GM23338 (cell line): ENCODE data around the gene ANGPT4. TPM values are rescaled to one million over a fixed set of nuclear protein-coding genes. Genes with fewer than 3 reads are reported as not detected.

Experiments
- ATAC-seq: fragments of 200-7000 bp; cut with Tn5 transposase; 3 replicates; pipeline ENCODE4 v1.9.1; 2020
- DNase-seq: peaks from one replicate; pipeline ENCODE4 v3.0.0-alpha.2; 2015; ENCODE audit warnings: low spot score
- H2AFZ ChIP-seq: fragments of 200-600 bp; sonication (generic); 2 replicates; pipeline ENCODE4 v1.8.0; 2016; ENCODE audit warnings: antibody characterized with exemption, mild to moderate bottlenecking, moderate library complexity
- H3F3A ChIP-seq: fragments of 200-600 bp; sonication (generic); replicated peaks from 2 replicates; pipeline ENCODE4 v1.8.0; 2017; ENCODE audit warnings: antibody characterized with exemption, mixed run types, low read depth
- H3K27ac ChIP-seq: fragments of 200-600 bp; sonication (generic); 2 replicates; pipeline ENCODE4 v1.6.1; 2016; ENCODE audit warnings: low read depth
- H3K27me3 ChIP-seq: fragments of 200-600 bp; sonication (generic); 2 replicates; pipeline ENCODE4 v1.8.0; 2016; ENCODE audit warnings: mild to moderate bottlenecking, mixed run types, moderate library complexity; ENCODE audit not compliant: insufficient read depth
- H3K36me3 ChIP-seq: fragments of 200-600 bp; sonication (generic); 2 replicates; pipeline ENCODE4 v1.8.0; 2016; ENCODE audit warnings: mild to moderate bottlenecking; ENCODE audit not compliant: insufficient read depth
- H3K4me1 ChIP-seq: fragments of 200-600 bp; sonication (generic); 2 replicates; pipeline ENCODE4 v1.8.0; 2016; ENCODE audit warnings: mild to moderate bottlenecking, moderate library complexity; ENCODE audit not compliant: insufficient read depth
- H3K4me2 ChIP-seq: fragments of 200-600 bp; sonication (generic); 2 replicates; pipeline ENCODE4 v1.7.1; 2017; ENCODE audit warnings: mixed run types
- H3K4me3 ChIP-seq: fragments of 200-600 bp; sonication (generic); 2 replicates; pipeline ENCODE4 v1.6.1; 2016; ENCODE audit warnings: mixed run types
- H3K79me2 ChIP-seq: fragments of 200-600 bp; sonication (generic); replicated peaks from 2 replicates; pipeline ENCODE4 v1.8.0; 2017; ENCODE audit warnings: mild to moderate bottlenecking; ENCODE audit not compliant: insufficient read depth
- H3K9me2 ChIP-seq: fragments of 200-600 bp; sonication (generic); 2 replicates; pipeline ENCODE4 v1.8.0; 2017; ENCODE audit not compliant: insufficient read depth
- H4K20me1 ChIP-seq: fragments of 200-600 bp; sonication (generic); replicated peaks from 2 replicates; pipeline ENCODE4 v1.8.0; 2017; ENCODE audit warnings: mild to moderate bottlenecking; ENCODE audit not compliant: insufficient read depth
- H3K27ac Mint-ChIP-seq: 2 replicates; pipeline ENCODE4 v1.8.0; 2020; ENCODE audit warnings: inconsistent platforms, mild to moderate bottlenecking, moderate library complexity, mixed read lengths
- H3K27me3 Mint-ChIP-seq: 3 replicates; pipeline ENCODE4 v1.8.0; 2022; ENCODE audit warnings: low read depth, mild to moderate bottlenecking, moderate library complexity, mixed read lengths, inconsistent platforms; ENCODE audit not compliant: insufficient read depth, poor library complexity
- H3K36me3 Mint-ChIP-seq: 3 replicates; pipeline ENCODE4 v1.8.0; 2021; ENCODE audit warnings: low read depth, mild to moderate bottlenecking, inconsistent platforms, moderate library complexity, mixed read lengths
- H3K4me1 Mint-ChIP-seq: 3 replicates; pipeline ENCODE4 v1.8.0; 2020; ENCODE audit warnings: mild to moderate bottlenecking, inconsistent platforms, mixed read lengths
- H3K4me3 Mint-ChIP-seq: 3 replicates; pipeline ENCODE4 v1.8.0; 2021; ENCODE audit warnings: moderate library complexity, mild to moderate bottlenecking, inconsistent platforms, mixed read lengths
- H3K9me3 Mint-ChIP-seq: 3 replicates; pipeline ENCODE4 v1.8.0; 2020; ENCODE audit warnings: moderate library complexity, mild to moderate bottlenecking, inconsistent platforms, mixed read lengths
- CREB1 ChIP-seq: fragments of 250-450 bp; sonication (Bioruptor Pico); IDR thresholded peaks from 2 replicates; pipeline ENCODE4 v1.5.0; 2020; ENCODE audit warnings: low read depth, mild to moderate bottlenecking, moderate library complexity
- CTCF ChIP-seq, 2 experiments: fragments of 200-600 bp in 1 of 2; sonication (generic) in 1 of 2; conservative IDR thresholded peaks; 2 replicates each; pipeline versions ENCODE4 v1.5.1 to v1.6.1; 2016 to 2017; ENCODE audit warnings: antibody characterized with exemption in 2 of 2, low read depth in 2 of 2, mild to moderate bottlenecking in 2 of 2, moderate library complexity in 1 of 2
- ETS1 ChIP-seq: IDR thresholded peaks from 2 replicates; pipeline ENCODE4 v1.6.1; 2016; ENCODE audit warnings: antibody characterized with exemption
- EZH2 ChIP-seq: fragments of 200-600 bp; sonication (generic); IDR thresholded peaks from one replicate; pipeline ENCODE4 v1.8.0; 2017; ENCODE audit warnings: antibody characterized with exemption, mild to moderate bottlenecking, low read depth; ENCODE audit not compliant: unreplicated experiment
- EZH2phosphoT487 ChIP-seq: fragments of 200-600 bp; sonication (generic); IDR thresholded peaks from one replicate; pipeline ENCODE4 v1.8.1; 2018; ENCODE audit warnings: antibody characterized with exemption; ENCODE audit not compliant: unreplicated experiment
- JUNB ChIP-seq: IDR thresholded peaks from one replicate; pipeline ENCODE4 v1.6.1; 2016; ENCODE audit warnings: antibody characterized with exemption; ENCODE audit not compliant: unreplicated experiment
- NANOG ChIP-seq: IDR thresholded peaks from 2 replicates; pipeline ENCODE4 v1.6.1; 2016; ENCODE audit warnings: antibody characterized with exemption, borderline replicate concordance
- POLR2AphosphoS5 ChIP-seq: IDR thresholded peaks from 2 replicates; pipeline ENCODE4 v1.6.1; 2016; ENCODE audit warnings: antibody characterized with exemption, low read depth
- REST ChIP-seq: IDR thresholded peaks from one replicate; pipeline ENCODE4 v1.6.1; 2018; ENCODE audit warnings: antibody characterized with exemption; ENCODE audit not compliant: unreplicated experiment
- STAT1 ChIP-seq: IDR thresholded peaks from one replicate; pipeline ENCODE4 v1.6.1; 2016; ENCODE audit warnings: antibody characterized with exemption; ENCODE audit not compliant: unreplicated experiment
- ZNF114 ChIP-seq: fragments of 250-450 bp; sonication (Bioruptor Pico); IDR thresholded peaks from 2 replicates; pipeline ENCODE4 v1.5.0; 2020; ENCODE audit warnings: mild to moderate bottlenecking, moderate library complexity
- ZNF331 ChIP-seq: fragments of 250-450 bp; sonication (Bioruptor Pico); IDR thresholded peaks from 2 replicates; pipeline ENCODE4 v1.5.0; 2020; ENCODE audit warnings: low read depth, mild to moderate bottlenecking, moderate library complexity
- ZNF462 ChIP-seq: fragments of 250-450 bp; sonication (Bioruptor Pico); IDR thresholded peaks from 2 replicates; pipeline ENCODE4 v1.5.0; 2020; ENCODE audit warnings: mild to moderate bottlenecking, moderate library complexity
- long read RNA-seq: library from polyadenylated mRNA; unstranded; transcript quantifications from one replicate; pipeline ENCODE4 v2.0.0, GENCODE V29; 2020; ENCODE audit not compliant: unreplicated experiment
- polyA plus RNA-seq: library from polyadenylated mRNA; unstranded; fragments of >200 nt; fragmentation: Nextera tagmentation; extraction: Ambion mirVana; gene quantifications from 2 replicates; pipeline ENCODE4 v1.2.1, GENCODE V29; 2016
- total RNA-seq: library from RNA; depleted of rRNA; stranded (reverse); fragments of >200 nt; shearing (Covaris generic); gene quantifications from 2 replicates; pipeline ENCODE4 v1.2.3, GENCODE V29; 2014; rRNA removed

Gene ANGPT4
- total RNA-seq (0.17 and 1.0 TPM in 2 replicates), polyA plus RNA-seq (0.05 TPM in 1 of 2 replicates, not detected in the other)
- long read RNA-seq, result 0 reads

- ATAC-seq (peak; percentile 54), DNase-seq (peak; percentile 19)
- Mint-ChIP-seq H3K4me3 (peak within 1 kb of the TSS; percentile 2; the same call in 2 of the 3 replicates), H3K4me1 (peaks cover 24% of the 10 kb centered on the region), H3K27ac (no peak within 1 kb of the TSS), H3K36me3 (no peaks in the 10 kb centered on the region), H3K9me3 (peaks cover 4% of the 10 kb centered on the region), H3K27me3 (peaks cover 5% of the 10 kb centered on the region)
- Histone ChIP-seq H2AFZ (peak within 1 kb of the TSS; percentile 83; the same call in 1 of the 2 replicates), H3K36me3 (no peaks in the 10 kb centered on the region), H3K4me1 (no peaks in the 10 kb centered on the region), H3K27me3 (no peaks in the 10 kb centered on the region), H3K4me3 (no peak within 1 kb of the TSS), H3K9me2 (no peaks in the 10 kb centered on the region), H4K20me1 (no peaks in the 10 kb centered on the region), H3K79me2 (no peaks in the 10 kb centered on the region), H3F3A (no peaks in the 10 kb centered on the region), H3K27ac (no peak within 1 kb of the TSS), H3K4me2 (peak within 1 kb of the TSS; percentile 57)
- TF ChIP-seq EZH2 (no peak), ETS1 (no peak), EZH2phosphoT487 (no peak), NANOG (no peak), CTCF (conservative IDR thresholded peaks at IDR 0.05; ENCODE audit: low read depth in 2 of 2) (no peak), REST (no peak), ZNF331 (CRISPR knock-in tag) (no peak), ZNF462 (CRISPR knock-in tag) (no peak), JUNB (no peak), ZNF114 (no peak), CREB1 (CRISPR knock-in tag) (no peak), POLR2AphosphoS5 (no peak), STAT1 (no peak)
These were observed at the start of gene ANGPT4 for GRCh38 chr20:916125-916799. TSS of gene ANGPT4 (minus strand) at chr20:916334. CDS start at chr20:916214, 120 bp downstream.
